ENCODE data around the gene ZNF598. TPM values are rescaled to one million over a fixed set of nuclear protein-coding genes. Genes with fewer than 3 reads are reported as not detected.
A peak's percentile ranks its signal among the peaks of the same experiment; 100 is the strongest.

Gene ZNF598
- polyA plus RNA-seq, 1 donor from 2014 or later, result 22.1 TPM

GRCh38 chr16:2019518-2019920 is 9.9 kb upstream of the ZNF598 start, which contains the start of gene NPW:
Gene NPW (plus strand): TSS chr16:2019785.
- peaks cover 41% of the 10 kb centered on the region for H3K27me3 ChIP-seq (ENCODE audit: insufficient read depth, low read depth, low read length)

GRCh38 chr16:2016407-2016922 is 6.8 kb upstream of the ZNF598 start:
- H3K27ac ChIP-seq (ENCODE audit: low read length), result no peak overlapping the region
- no peaks in the 10 kb centered on the region for H3F3A ChIP-seq (ENCODE audit: insufficient read depth, low read length, poor library complexity, severe bottlenecking)
- no peak overlapping the region for H2AFZ ChIP-seq (ENCODE audit: low read depth, low read length)
- H3K36me3 ChIP-seq (ENCODE audit: insufficient read depth, low read length), result no peaks in the 10 kb centered on the region
- H4K20me1 ChIP-seq (ENCODE audit: insufficient read depth), result no peaks in the 10 kb centered on the region
- H3K9me2 ChIP-seq (ENCODE audit: insufficient read depth, low read length), result no peaks in the 10 kb centered on the region
- no peak overlapping the region for H3K4me3 ChIP-seq (ENCODE audit: low read length)
- no peak overlapping the region for H3K9ac ChIP-seq (ENCODE audit: low read length)
- peaks cover 35% of the 10 kb centered on the region for H3K27me3 ChIP-seq (ENCODE audit: insufficient read depth, low read depth, low read length)
- H3K4me2 ChIP-seq (ENCODE audit: low read length), result no peak overlapping the region
- no peaks in the 10 kb centered on the region for H3K79me2 ChIP-seq (replicated peaks; ENCODE audit: insufficient read depth, low read length)
- no peaks in the 10 kb centered on the region for H3K9me3 ChIP-seq (ENCODE audit: low read length)
- no peak for TF ChIP-seq MXI1 (conservative IDR thresholded peaks at IDR 0.05; ENCODE audit: poor library complexity, severe bottlenecking)
- no peak for TF ChIP-seq EZH2 (IDR thresholded peaks at IDR 0.05; ENCODE audit: borderline replicate concordance, insufficient read depth, low read length, poor library complexity, severe bottlenecking)
- no peak for TF ChIP-seq CTCF (IDR thresholded peaks at IDR 0.05; ENCODE audit: poor library complexity, severe bottlenecking)
- TF ChIP-seq RAD21 (conservative IDR thresholded peaks at IDR 0.05), result no peak
- TF ChIP-seq POLR2AphosphoS5 (IDR thresholded peaks at IDR 0.05), result no peak
- TF ChIP-seq TAF1 (IDR thresholded peaks at IDR 0.05; ENCODE audit: low read depth), result no peak
- no peak for TF ChIP-seq REST (IDR thresholded peaks at IDR 0.05; ENCODE audit: borderline replicate concordance)
- no peak for TF ChIP-seq SMC3 (conservative IDR thresholded peaks at IDR 0.05; ENCODE audit: poor library complexity)
- no peak for TF ChIP-seq EP300 (conservative IDR thresholded peaks at IDR 0.05; ENCODE audit: poor library complexity, severe bottlenecking)

More at GRCh38 chr16:2019518-2019920, 9.9 kb upstream of the ZNF598 start, which contains the start of gene NPW:
- no peaks in the 10 kb centered on the region for H3K9me3 ChIP-seq (ENCODE audit: low read length)
- H3K4me3 ChIP-seq (ENCODE audit: low read length), result peak within 1 kb of the TSS; percentile 31
- no peak within 1 kb of the TSS for H3K4me2 ChIP-seq (ENCODE audit: low read length)
- no peaks in the 10 kb centered on the region for H4K20me1 ChIP-seq (ENCODE audit: insufficient read depth)
- no peaks in the 10 kb centered on the region for H3K9me2 ChIP-seq (ENCODE audit: insufficient read depth, low read length)
- H3K9ac ChIP-seq (ENCODE audit: low read length), result no peak within 1 kb of the TSS
- no peaks in the 10 kb centered on the region for H3K79me2 ChIP-seq (replicated peaks; ENCODE audit: insufficient read depth, low read length)
- H2AFZ ChIP-seq (ENCODE audit: low read depth, low read length), result no peak within 1 kb of the TSS
- TF ChIP-seq MXI1 (conservative IDR thresholded peaks at IDR 0.05; ENCODE audit: poor library complexity, severe bottlenecking) (no peak), POLR2AphosphoS5 (IDR thresholded peaks at IDR 0.05) (no peak), EZH2 (IDR thresholded peaks at IDR 0.05; ENCODE audit: borderline replicate concordance, insufficient read depth, low read length, poor library complexity, severe bottlenecking) (peak; percentile 75)
- H3F3A ChIP-seq (ENCODE audit: insufficient read depth, low read length, poor library complexity, severe bottlenecking), result no peaks in the 10 kb centered on the region
- H3K27ac ChIP-seq (ENCODE audit: low read length), result no peak within 1 kb of the TSS
- no peaks in the 10 kb centered on the region for H3K36me3 ChIP-seq (ENCODE audit: insufficient read depth, low read length)
